Thyroid gland (tissue), 4 donors: ENCODE data around the gene NPB. TPM values are rescaled to one million over a fixed set of nuclear protein-coding genes. Genes with fewer than 3 reads are reported as not detected.
A peak's percentile ranks its signal among the peaks of the same experiment; 100 is the strongest.

Experiments
- DNase-seq, 2 donors: peaks; one replicate each; pipeline ENCODE4 v3.0.0-alpha.2; 2019
- H3K27ac ChIP-seq, 3 donors: fragments of 200-600 bp; sonication (generic); 1 replicate in 2 of 3; 2 replicates in 1 of 3; pipeline ENCODE4 v1.5.1; 2016 to 2019; ENCODE audit warnings: mild to moderate bottlenecking in 1 of 3, moderate library complexity in 1 of 3
- H3K27me3 ChIP-seq: fragments of 200-600 bp; sonication (generic); one replicate; pipeline ENCODE4 v1.5.1; 2019
- H3K36me3 ChIP-seq, 2 donors: fragments of 200-600 bp; sonication (generic); one replicate each; pipeline ENCODE4 v1.5.1; 2016 to 2019
- H3K4me1 ChIP-seq, 2 donors: fragments of 200-600 bp; sonication (generic); one replicate each; pipeline ENCODE4 v1.5.1; 2017 to 2019
- H3K4me3 ChIP-seq, 3 donors: fragments of 200-600 bp; sonication (generic); replicated peaks in 1 of 3; 1 replicate in 2 of 3; 2 replicates in 1 of 3; pipeline ENCODE4 v1.5.1; 2016; ENCODE audit warnings: mild to moderate bottlenecking in 1 of 3
- H3K9me3 ChIP-seq: fragments of 200-600 bp; sonication (generic); one replicate; pipeline ENCODE4 v1.5.1; 2017
- CTCF ChIP-seq, 6 experiments: fragments of 200-600 bp in 3 of 6; fragments of 450-650 bp in 3 of 6; sonication (generic) in 3 of 6; IDR thresholded peaks; one replicate each; pipeline ENCODE4 v1.5.1; 2016 to 2019; ENCODE audit warnings: antibody characterized with exemption in 6 of 6, mild to moderate bottlenecking in 2 of 6, inconsistent platforms in 1 of 6, moderate library complexity in 1 of 6
- POLR2A ChIP-seq, 2 donors: fragments of 450-650 bp; IDR thresholded peaks; one replicate each; pipeline ENCODE4 v1.6.1; 2017; ENCODE audit warnings: antibody characterized with exemption in 2 of 2, mild to moderate bottlenecking in 2 of 2, moderate library complexity in 1 of 2
- WGBS, 2 donors: methylation state at CpG; one replicate each; pipeline ENCODE4 v1.1.5; 2017; 5-methylcytosine and 5-hydroxymethylcytosine counted together
- intact Hi-C: fragments of 100-400 bp; cut with DNase I; formaldehyde crosslinking; loops from one replicate; pipeline ENCODE4 v1.15.1; 2023
- total RNA-seq, 4 donors: library from RNA; depleted of rRNA; stranded (reverse); fragments of >200 nt; gene quantifications; one replicate each; pipeline ENCODE4 v1.2.3, GENCODE V29; 2016

The NPB gene
- total RNA-seq, 4 donors from 2014 or later, result 0.33 to 1.1 (median 0.38) TPM; not detected in 1

- Histone ChIP-seq H3K27me3 (no peaks in the 10 kb centered on the region), H3K9me3 (no peaks in the 10 kb centered on the region), H3K27ac (no peak overlapping the region), H3K4me3 (no peak overlapping the region), H3K36me3 (peaks cover 23 to 31% of the 10 kb centered on the region in 2 donors), H3K4me1 (peaks cover 16 to 33% of the 10 kb centered on the region in 2 donors)
- DNase-seq, result no peak
- intact Hi-C loops, result no loop called here
- 95 to 96% methylated on average over 37 to 44 of the region's 44 CpGs for WGBS, 2 donors
- no peak for TF ChIP-seq POLR2A (IDR thresholded peaks at IDR 0.05)
- TF ChIP-seq CTCF (IDR thresholded peaks at IDR 0.05), result no peak
These were observed 13.7 kb upstream of the NPB start for GRCh38 chr17:81888105-81888987.

DNA sequence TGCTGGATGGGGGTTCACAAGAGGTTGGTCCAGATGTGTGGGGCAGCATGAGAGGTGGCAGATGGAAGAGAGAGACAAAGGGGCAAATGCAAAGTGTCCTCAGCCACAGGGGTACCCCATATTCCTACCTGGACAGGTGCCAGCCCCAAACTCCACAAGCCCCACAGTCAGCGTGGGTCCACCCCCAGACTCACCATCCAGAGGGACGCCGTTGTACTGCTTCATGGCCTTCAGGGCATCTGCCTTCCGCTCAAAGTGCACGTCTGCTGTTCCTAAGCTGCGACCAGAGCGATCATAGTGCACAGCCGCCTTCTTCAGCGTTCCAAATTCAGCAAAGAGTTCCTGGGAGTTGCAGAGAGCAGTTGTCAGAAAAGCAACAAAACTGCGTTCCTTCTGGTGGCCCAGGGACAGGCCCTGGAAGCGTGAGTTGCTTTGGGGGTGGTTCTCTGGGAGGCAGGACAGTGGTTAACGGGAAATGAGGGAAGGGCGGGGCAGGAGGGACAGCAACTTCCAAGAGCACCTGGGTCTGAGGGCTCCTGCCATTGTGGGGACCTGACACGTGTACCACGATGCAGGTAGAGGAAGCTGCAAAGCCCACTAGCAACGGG, 12.9 kb upstream of the NPB start:
- Histone ChIP-seq H3K36me3 (peaks cover 23 to 31% of the 10 kb centered on the region in 2 donors), H3K4me3 (no peak overlapping the region), H3K27ac (no peak overlapping the region), H3K27me3 (no peaks in the 10 kb centered on the region), H3K9me3 (no peaks in the 10 kb centered on the region), H3K4me1 (peaks cover 16 to 33% of the 10 kb centered on the region in 2 donors)
- TF ChIP-seq POLR2A (IDR thresholded peaks at IDR 0.05) (no peak), CTCF (IDR thresholded peaks at IDR 0.05) (no peak)
- intact Hi-C loops, result no loop called here
- WGBS, 2 donors, result 92 to 94% methylated on average over 16 of the region's 16 CpGs
- no peak for DNase-seq

DNA sequence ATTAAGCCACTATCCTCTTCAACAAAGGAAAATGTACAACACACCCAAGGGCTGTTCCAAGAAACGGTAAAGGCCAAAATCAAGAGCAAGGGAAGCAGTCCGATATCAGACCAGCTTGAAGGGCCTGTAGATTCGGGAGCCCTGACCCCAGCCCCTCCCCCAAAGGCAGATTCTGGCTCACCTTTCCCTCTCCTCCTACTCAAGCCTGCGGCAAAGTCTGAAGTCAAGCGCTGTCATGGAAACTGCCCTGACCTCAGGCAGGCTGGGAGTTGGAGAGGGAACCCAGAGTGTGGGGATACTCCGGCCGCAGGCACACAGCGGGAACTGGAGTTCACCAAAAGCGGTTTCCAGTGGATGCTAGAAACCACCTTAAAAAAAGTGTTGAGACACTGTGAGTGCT, 12.4 kb upstream of the NPB start:
- Histone ChIP-seq H3K27me3 (no peaks in the 10 kb centered on the region), H3K9me3 (no peaks in the 10 kb centered on the region), H3K27ac (no peak overlapping the region), H3K36me3 (peaks cover 23 to 31% of the 10 kb centered on the region in 2 donors), H3K4me3 (no peak overlapping the region), H3K4me1 (peaks cover 16 to 33% of the 10 kb centered on the region in 2 donors)
- no peak for DNase-seq
- intact Hi-C loops, result no loop called here
- WGBS, 2 donors, result 92 to 93% methylated on average over 9 of the region's 9 CpGs
- TF ChIP-seq CTCF (IDR thresholded peaks at IDR 0.05), result no peak
- no peak for TF ChIP-seq POLR2A (IDR thresholded peaks at IDR 0.05)

DNA sequence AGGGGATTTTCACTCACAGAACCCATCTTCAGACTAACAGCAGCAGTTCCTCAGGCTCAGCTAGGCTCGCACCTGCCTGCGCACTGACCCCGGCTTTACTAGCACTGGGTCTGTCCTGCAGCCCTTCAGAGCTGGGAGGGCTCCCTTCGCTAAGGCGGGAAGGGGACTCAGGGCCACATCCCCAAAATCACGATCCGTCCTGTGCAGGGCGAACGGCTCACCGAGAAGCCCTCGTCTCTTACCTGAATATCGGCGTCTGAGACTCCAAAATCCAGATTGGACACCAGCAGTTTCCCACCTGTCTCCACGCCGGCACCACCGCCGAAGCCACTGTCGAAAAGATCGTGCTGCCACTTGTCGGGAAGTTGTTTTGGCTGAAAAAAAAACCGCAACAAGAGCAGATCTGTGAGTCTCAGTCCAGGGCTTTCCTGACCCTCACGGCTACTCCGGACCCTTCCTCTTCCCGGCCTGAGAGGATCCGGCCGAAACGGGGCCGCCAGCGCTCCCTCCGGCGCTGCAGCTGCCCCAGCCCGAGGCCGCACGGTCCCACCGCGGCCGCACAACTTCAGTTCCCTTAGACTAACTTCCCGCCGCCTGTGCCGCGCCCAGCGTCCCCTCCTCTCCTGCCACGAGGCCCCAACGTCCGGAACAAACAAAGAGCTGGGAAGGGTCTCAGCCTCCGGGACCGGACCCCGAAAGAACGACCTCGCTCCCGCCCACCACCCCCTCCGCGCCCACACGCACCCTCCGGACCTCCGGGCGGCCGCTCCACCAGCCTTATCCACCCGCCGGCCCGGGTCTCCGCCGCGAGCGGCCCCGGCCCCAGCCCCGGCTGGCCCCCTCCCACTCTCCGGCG, 11.4 kb upstream of the NPB start:
- intact Hi-C loops, result no loop called here
- no peaks in the 10 kb centered on the region for H3K9me3 ChIP-seq
- H3K4me3 ChIP-seq, result peak overlapping the region; percentile 48 to 89 (median 55)
- H3K36me3 ChIP-seq, result peaks cover 23 to 34% of the 10 kb centered on the region in 2 donors
- H3K27ac ChIP-seq, result peak overlapping the region in 2 of 3 donors; percentile 15 to 56
- H3K27me3 ChIP-seq, result no peaks in the 10 kb centered on the region
- TF ChIP-seq CTCF (IDR thresholded peaks at IDR 0.05) (no peak), POLR2A (IDR thresholded peaks at IDR 0.05) (no peak)
- DNase-seq, result no peak
- peaks cover 16 to 32% of the 10 kb centered on the region in 2 donors for H3K4me1 ChIP-seq
- 6 to 7% methylated on average over 20 to 43 of the region's 69 CpGs for WGBS, 2 donors
